GM21737 (cell line): ENCODE measurements around the gene FLNB.
A peak's percentile ranks its signal among the peaks of the same experiment; 100 is the strongest.

Experiments
- ATAC-seq: cut with Tn5 transposase; IDR thresholded peaks from one replicate; pipeline ENCODE4 v1.9.1; 2021; ENCODE audit warnings: mild to moderate bottlenecking, moderate library complexity; ENCODE audit not compliant: unreplicated experiment

Gene FLNB

DNA sequence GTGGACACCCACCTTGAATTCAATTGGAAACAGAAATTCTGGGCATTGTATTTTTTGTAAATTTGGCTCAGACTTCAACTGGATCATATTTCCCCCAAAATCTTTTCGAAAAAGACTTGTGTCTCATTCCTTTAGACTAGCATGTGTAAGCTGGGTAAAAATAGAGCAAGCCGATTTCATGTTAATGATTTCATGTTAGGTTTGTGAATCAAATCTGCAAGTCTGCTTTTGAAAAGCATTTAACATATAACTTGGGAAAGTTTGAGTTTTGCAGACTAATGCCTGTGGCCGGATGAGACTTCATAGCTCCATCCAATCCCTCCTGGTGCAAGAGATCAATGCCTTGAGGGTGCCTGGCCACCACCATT lies 64.5 kb downstream of the FLNB start:
- no peak for ATAC-seq

DNA sequence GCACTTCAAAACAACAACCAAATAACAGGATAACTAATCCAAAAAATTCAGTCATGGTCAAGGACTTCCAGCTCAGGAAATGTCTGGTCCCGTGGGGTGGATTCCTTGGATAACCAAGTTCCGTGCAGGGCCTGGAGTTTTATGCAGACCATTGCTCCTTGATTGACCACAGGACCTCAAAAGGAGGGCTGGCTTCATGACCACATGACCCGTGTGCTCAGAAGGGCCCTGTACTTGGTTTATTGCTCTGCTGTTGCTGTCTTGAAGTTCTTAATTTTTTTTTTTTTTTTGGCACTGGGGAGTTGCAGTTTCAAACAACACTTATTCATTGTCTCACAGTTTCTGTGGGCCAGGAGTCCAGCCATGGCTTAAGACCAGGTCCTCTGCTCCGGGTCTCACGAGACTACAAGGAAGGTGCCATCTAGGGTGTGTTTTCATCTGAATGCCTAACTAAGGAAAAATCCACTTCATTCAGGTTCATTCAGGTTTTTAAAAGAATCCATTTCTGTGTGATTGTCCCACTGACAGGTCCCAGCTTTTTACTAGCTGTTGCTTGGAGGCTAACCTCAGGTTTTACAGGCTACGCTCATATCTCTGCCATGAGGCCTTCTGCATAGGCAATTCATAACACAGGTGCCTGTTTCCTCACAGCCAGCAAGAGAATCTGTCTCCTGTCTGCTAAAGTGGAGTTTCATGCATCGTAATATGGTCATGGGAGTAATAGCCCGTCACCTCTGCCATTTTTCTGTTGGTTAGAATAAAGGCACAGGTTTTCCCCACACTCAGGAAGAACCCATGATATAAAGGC lies 65.3 kb downstream of the FLNB start:
- no peak for ATAC-seq

DNA sequence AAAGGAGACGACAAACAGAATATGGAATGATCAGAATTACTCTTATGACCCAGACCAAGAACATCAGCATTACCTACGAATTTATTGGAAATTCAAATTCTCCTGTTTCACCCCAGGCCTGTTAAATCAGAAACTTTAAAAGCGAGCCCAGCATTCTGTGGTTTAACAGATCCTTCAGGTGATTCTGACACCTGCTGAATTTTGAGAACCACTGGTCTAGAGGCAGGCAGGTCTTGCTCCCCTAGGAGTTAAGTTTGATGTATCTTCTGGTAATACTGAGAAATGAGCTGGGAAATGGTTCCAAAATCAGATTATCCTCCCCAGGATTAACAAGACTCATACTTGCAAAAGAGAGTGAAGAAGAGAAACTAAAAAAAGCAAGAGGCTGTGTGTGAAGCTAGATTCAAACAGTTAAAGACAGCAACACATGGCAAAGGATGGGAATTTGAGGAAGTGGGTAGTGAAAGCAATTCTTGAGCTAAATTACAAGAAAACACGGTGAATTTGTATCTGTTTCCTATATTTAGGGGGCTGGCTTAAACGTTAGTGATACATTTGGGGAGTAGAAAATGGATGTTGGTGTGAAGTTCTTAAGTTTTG lies 66.0 kb downstream of the FLNB start:
- no peak for ATAC-seq

DNA sequence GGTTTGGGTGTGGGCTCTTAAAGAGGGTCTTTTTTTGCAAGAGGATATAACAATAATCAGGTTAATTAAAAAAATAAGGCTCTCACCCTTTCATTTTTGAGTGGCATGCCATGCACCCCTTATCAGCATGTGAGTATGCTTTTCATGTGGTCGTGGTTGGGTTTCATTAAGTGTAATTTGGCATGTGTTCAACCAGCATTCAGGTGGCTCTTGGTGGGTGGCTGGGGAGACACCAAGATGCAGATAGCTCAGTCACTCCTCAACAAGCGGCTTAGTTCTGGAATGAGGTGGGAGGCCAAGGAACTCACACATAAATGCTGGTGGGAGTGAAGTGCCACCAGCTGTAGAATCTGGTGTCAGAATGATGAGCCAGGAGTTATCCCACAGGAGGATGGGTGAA lies 66.8 kb downstream of the FLNB start:
- ATAC-seq: no peak

- no peak for ATAC-seq
Measured at GRCh38 chr3:58077596-58078285, 69.5 kb downstream of the FLNB start.

DNA sequence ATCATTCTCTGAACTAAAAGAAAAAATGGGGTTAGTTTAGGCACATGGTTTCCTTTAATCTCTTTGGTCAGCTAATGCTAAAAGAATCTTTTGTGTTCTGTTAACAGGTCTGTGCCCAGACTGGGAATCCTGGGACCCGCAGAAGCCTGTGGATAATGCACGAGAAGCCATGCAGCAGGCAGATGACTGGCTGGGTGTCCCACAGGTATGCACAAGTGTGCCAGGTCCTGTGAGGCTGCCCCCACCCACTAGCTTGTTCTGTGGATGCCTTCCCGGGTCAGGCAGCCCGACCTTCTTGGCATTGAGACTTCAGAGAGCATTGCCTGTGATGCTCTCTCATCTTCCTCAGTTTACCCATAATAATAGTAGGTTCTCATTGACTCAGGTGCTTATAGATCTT lies 70.4 kb downstream of the FLNB start:
- no peak for ATAC-seq

GRCh38 chr3:58079773-58080172 lies 71.6 kb downstream of the FLNB start:
- ATAC-seq: no peak

- ATAC-seq: no peak
Measured at GRCh38 chr3:58082047-58082446, 73.8 kb downstream of the FLNB start.

DNA sequence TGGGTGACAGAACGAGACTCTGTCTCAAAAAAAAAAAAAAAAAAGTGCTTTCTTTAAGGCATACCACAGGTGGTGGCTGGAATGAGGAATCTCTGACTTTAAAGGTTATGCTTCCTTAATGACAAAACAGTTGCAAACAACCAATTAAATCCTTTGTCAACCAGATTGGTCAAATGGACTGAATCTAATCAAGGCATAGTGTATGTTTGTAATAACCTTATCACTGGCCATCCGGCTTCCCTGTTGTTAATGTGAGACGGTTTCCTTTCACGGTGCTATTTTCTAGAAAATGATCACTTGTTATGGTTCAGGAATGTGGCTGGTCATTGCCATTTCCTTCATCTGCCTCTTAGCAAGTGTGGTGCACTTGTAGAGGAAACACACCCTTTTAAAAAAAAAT lies 75.9 kb downstream of the FLNB start:
- ATAC-seq: no peak

GRCh38 chr3:58084788-58085543 lies 76.7 kb downstream of the FLNB start:
- ATAC-seq: peak; percentile 71

DNA sequence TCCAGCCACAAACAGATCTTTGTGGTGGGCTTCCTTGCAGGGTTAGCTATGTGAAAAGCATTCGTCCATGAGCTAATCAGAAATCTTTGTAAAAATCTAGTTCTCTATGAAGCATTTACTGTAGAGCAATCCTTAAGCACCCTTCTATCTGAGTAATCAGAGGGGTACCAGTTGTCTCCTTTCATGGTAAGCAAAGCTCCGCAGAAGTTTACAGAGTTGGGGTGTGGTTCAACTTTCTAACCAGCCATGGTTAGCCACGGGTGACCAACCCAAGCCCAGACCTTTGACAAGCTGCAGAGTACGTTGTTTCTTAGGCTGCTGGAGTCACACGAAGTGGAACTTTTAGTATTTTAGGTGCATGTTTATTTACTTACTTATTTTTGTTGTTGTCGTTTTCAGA lies 77.4 kb downstream of the FLNB start:
- ATAC-seq: peak; percentile 10

DNA sequence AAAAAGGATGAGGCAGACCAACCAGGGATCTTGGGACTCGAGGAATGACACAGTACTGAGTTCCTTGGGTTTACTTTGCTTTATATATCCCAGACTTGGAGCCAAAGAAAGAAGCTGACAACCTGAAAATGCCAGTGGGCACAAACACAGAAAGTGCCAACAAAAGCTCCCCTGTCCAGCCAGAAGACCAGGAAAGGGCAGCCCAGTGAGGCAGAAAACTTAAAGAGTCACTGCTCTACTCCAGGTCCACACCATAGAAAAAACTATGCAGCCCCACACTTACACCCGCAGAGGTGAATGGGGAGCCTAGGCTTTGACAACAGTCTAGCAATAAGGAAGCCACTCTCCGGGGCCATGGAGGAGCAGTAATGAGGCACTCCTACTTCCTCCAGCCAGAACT lies 80.3 kb downstream of the FLNB start:
- no peak for ATAC-seq

DNA sequence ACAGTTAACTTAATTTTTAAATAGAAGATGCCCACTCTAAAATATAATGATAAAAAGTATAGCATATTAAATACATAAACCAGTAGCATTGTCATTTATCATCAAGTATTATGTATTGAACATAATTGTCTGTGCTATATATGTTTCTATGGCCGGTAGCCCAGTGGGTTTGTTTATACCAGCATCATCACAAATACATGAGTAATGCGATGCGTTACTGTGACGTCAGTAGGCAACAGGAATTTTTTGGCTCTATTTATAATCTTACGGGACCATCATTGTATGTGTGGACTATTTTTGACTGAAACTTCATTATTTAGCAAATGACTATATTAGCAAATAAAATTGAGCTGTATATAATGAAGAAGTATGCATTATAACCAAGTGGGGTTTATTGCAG lies 82.1 kb downstream of the FLNB start:
- ATAC-seq: no peak

- ATAC-seq: no peak
Measured at GRCh38 chr3:58092521-58092920, 84.3 kb downstream of the FLNB start.

GRCh38 chr3:58093574-58094195 lies 85.5 kb downstream of the FLNB start:
- no peak for ATAC-seq

- ATAC-seq: no peak
Measured at GRCh38 chr3:58094657-58095056, 86.4 kb downstream of the FLNB start.

GRCh38 chr3:58095603-58096138 lies 87.4 kb downstream of the FLNB start:
- ATAC-seq: no peak

DNA sequence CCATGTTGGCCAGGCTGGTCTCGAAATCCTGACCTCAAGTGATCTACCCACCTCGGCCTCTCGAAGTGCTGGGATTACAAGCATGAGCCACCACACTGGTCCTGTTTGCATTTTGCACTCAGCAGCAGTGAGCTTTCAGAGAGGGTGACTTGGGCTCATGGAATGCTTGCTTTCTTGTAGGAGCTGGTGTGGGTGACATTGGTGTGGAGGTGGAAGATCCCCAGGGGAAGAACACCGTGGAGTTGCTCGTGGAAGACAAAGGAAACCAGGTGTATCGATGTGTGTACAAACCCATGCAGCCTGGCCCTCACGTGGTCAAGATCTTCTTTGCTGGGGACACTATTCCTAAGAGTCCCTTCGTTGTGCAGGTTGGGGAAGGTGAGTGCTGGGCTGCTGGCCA lies 90.3 kb downstream of the FLNB start:
- ATAC-seq: no peak

DNA sequence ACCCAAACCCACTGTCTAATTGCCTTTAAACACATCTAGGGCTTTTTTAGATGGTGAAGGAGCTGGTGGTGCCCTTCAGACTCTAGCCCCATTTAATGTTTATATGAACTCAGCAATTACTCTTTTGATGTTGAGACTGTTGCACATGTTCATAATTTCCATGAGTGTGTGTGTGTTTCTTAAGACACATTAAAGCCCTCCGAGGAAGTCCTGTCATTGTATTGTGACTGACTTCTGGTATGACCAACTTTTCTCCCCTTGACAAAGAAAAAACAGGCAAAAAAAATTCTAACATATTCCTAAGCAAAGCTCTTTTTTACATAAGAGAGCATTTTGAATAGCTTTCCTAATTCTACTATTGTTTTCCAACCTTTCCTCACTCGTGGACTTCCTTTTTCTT lies 91.6 kb downstream of the FLNB start:
- no peak for ATAC-seq

DNA sequence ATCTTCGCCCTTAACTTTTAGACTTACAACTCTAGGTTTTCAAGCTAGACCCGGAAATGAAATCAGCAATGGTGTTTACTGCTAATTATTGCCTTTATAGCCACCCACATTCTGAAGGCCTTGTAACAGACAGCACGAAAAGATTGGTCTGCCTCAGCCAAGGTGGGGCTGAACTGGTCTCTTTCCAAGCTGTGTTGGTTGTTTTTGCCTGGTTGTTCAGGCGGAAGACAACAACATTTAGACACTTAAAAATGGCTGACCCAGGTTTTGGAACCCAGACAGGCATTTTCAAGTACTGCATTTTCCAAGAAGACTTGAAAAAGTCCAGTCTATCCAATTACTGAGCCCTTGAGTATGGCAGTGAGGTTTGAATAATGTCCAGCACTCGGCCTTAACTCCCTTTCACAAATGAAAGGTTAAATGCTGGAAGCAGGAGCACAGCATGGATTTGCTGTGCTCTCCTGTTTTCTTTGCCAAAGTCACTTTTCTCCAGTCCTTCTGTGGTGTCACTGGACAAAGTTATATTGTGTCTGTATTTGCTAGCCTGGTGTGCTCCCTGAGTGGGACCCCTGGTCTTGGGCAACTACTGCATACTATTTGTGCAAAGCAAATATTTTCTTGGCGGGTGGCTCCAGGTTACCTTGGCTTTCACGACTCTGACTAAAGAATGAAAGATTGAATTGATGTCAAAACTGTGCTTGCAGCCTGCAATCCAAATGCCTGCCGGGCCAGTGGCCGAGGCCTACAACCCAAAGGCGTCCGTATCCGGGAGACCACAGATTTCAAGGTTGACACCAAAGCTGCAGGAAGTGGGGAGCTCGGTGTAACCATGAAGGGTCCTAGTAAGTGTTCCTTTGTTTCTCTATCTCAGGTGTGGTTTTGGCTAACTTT lies 93.5 kb downstream of the FLNB start:
- no peak for ATAC-seq
